Fibroblast of skin of right biceps (primary cell): ENCODE measurements around the gene BPIFB3.
A peak's percentile ranks its signal among the peaks of the same experiment; 100 is the strongest.
"Not testable (repeated sequence)": the region's sequence is repeated elsewhere in the genome, so short reads cannot be mapped to it uniquely, and the experiment has no call there.

Experiments
- DNase-seq: peaks from one replicate; pipeline ENCODE4 v3.0.0-alpha.2; 2013

The BPIFB3 gene

GRCh38 chr20:33093582-33093981 lies 39.9 kb downstream of the BPIFB3 start:
- no peak for DNase-seq

- DNase-seq: no peak
Measured at GRCh38 chr20:33095249-33095648, 41.5 kb downstream of the BPIFB3 start.

DNA sequence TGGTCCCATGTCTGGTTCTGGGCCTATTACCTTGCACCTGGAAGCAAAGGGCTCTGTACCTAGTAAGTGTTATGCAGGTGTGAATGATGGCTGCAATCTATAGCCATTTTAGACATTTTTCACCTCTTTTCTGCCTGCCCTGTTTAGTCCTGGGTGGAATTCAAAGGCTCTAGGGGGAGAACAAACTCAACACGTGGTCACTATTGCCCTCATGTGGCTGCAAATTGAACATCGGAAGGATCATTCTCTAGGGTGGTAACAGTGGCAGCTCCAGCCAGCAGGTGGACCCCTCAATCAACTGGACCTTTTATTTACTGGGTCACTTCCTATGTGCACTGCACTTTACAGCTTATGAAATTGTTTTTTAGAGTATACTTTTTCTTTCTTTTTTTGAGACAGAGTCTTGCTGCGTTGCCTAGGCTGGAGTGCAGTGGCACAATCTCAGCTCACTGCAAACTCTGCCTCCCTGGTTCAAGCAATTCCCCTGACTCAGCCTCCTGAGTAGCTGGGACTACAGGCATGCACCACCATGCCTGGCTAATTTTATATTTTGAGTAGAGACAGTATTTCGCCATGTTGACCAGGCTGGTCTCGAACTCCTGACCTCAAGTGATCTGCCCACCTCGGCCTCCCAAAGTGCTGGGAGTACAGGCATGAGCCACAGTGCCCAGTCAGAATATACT lies 42.3 kb downstream of the BPIFB3 start:
- DNase-seq: peak; percentile 42

DNA sequence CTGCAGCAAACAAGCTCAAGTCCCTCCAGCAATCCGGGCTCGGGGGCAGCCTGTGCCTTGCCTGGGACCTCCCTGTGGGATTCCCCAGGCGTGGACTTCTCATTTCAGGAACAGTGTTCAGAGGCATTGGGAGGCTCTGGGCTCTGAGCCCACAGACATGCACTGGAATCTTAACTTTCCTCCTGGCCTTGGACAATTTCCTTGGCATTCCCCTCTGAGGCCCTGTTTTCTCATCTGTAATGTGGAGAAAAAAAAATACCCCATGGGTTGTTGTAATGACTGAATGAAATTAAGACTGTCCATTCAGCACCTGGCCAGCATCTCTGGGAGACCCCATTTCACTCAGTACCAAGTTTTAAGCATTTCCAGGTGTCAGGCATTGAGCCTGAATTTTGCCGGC lies 43.3 kb downstream of the BPIFB3 start:
- DNase-seq: no peak

GRCh38 chr20:33099843-33100538 lies 46.3 kb downstream of the BPIFB3 start:
- no peak for DNase-seq

GRCh38 chr20:33103556-33103955 lies 49.9 kb downstream of the BPIFB3 start:
- no peak for DNase-seq

DNA sequence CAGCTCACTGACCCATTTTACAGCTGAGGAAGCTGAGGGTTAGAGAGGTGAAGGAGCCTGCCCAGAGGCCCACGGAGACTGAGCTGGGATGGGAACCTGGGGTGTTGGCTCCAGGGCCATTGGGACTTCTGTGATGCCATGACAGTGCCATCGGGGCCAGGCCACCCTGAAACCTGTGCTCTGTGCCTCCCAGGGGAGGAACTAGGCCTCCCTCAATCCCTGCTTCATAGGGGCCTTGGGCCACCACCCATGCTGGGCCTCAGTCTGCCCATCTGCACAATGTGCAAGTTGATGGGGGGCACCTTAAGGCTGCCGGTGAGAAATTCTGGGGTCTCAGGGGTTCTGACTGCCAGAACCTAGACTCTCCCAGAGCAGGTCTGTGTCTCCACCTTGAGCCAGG lies 50.6 kb downstream of the BPIFB3 start:
- DNase-seq: no peak

GRCh38 chr20:33105316-33105924 lies 51.7 kb downstream of the BPIFB3 start:
- DNase-seq: no peak

- DNase-seq: not testable (repeated sequence)
Measured at GRCh38 chr20:33106058-33106620, 52.4 kb downstream of the BPIFB3 start.

DNA sequence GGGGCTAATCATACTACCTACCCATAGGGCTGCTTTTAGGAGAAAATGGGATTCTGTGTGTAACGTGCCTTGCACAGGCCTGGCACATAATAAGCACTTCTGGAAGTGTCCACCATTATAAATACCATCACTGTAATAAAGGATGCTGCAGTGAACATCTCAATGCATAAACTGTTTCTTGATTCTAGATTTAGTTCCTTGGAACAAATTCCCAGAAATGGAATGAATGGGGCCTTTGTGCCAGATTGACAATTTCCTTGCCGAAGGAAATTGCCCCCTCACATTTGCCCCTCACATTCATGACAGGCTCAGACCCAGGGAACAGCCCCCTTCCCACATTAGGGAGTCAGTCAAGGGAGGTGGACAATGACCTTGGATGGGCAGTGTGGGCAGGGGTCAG lies 55.0 kb downstream of the BPIFB3 start:
- no peak for DNase-seq

- DNase-seq: no peak
Measured at GRCh38 chr20:33110147-33110825, 56.6 kb downstream of the BPIFB3 start.

DNA sequence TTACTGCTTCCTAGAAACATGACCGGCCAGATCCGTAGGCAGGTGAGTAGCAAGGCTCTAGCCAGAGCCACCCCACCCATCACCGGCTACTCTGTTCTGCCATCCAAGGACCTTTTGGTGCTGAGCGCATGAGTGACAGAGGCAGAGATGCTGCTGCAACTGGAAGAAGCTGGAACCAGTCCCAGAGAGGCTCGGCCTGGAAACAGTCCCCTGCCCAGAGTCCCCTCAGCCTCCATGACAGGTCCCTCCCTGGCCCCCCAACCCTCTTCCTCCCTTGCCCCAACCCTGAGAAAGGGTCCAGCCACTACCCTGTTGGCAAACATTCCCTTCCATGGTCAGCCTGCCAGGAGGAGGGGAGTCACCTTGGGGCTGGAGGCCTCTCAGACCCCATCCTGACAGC lies 57.6 kb downstream of the BPIFB3 start:
- DNase-seq: no peak

DNA sequence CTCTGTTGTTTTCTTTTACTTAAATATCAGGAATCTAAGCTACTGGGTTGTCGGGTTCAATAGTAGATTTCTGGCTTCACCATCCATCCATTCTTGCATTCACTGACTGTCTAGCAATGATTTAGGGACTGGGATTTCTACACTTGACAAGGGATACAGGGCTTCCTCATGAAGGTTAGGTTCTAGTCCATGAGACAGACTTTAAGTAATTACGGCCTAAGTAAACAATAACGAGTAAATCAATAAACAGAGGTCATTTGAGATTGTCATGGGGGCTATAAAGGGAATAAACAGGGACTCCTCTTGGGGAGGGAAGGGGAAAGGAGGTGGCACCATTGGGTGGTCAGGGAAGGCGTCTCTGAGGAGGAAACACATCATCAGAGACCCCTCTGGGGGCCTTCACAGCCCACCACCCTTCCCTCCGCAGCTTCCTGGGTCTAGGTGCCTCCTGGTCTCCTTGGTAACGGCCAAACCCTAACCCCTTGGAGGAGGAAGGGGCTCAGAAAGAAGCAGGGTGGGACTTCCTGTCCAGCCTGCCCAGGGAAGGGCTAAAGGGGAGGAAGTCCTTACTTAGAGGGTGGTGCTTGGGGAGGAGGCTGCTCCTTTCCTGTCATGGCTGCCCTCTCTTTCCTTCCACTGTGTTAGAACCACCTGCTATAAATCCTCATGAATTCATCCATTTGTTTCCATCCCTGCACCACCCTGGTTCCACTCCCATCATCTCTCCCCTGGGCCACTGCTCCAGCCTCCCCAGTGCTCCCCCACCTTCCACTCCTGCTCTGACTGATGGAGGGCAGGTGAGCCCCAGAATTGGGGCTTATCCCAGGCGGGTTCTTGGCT lies 59.1 kb downstream of the BPIFB3 start:
- DNase-seq: no peak

GRCh38 chr20:33113387-33113908 lies 59.7 kb downstream of the BPIFB3 start:
- no peak for DNase-seq

- not testable (repeated sequence) for DNase-seq
Measured at GRCh38 chr20:33115501-33115900, 61.8 kb downstream of the BPIFB3 start.

- no peak for DNase-seq
Measured at GRCh38 chr20:33119725-33120720, 66.3 kb downstream of the BPIFB3 start.

GRCh38 chr20:33120934-33121333 lies 67.2 kb downstream of the BPIFB3 start:
- no peak for DNase-seq

DNA sequence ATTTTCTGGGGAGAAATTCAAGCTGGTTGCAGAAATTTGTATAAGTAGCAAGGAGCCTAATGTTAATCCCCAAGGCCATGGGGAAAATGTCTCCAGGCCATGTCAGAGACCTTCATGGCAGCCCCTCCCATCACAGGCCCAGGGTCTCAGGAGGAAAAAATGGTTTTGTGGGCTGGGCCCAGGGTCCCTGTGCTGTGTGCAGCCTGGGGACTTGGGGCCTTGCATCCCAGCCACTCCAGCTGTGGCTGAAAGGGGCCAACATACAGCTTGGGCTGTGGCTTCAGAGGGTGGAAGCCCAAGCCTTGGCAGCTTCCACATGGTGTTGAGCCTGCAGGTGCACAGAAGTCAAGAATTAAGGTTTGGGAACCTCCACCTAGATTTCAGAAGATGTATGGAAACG lies 68.6 kb downstream of the BPIFB3 start:
- DNase-seq: not testable (repeated sequence)
